SIG-M5 treated with dmso at 0.1 percent for 504 hours (cell line): ENCODE measurements around the gene TNFRSF13B.
"Not testable (repeated sequence)": the region's sequence is repeated elsewhere in the genome, so short reads cannot be mapped to it uniquely, and the experiment has no call there.

ENCODE experiments used
- DNase-seq: peaks from one replicate; lab custom pipeline; 2025; ENCODE audit not compliant: unreplicated experiment; lab: John Stamatoyannopoulos, UW

The TNFRSF13B gene

GRCh38 chr17:16912021-16912962, 59.6 kb downstream of the TNFRSF13B start:
- DNase-seq, result no peak

DNA sequence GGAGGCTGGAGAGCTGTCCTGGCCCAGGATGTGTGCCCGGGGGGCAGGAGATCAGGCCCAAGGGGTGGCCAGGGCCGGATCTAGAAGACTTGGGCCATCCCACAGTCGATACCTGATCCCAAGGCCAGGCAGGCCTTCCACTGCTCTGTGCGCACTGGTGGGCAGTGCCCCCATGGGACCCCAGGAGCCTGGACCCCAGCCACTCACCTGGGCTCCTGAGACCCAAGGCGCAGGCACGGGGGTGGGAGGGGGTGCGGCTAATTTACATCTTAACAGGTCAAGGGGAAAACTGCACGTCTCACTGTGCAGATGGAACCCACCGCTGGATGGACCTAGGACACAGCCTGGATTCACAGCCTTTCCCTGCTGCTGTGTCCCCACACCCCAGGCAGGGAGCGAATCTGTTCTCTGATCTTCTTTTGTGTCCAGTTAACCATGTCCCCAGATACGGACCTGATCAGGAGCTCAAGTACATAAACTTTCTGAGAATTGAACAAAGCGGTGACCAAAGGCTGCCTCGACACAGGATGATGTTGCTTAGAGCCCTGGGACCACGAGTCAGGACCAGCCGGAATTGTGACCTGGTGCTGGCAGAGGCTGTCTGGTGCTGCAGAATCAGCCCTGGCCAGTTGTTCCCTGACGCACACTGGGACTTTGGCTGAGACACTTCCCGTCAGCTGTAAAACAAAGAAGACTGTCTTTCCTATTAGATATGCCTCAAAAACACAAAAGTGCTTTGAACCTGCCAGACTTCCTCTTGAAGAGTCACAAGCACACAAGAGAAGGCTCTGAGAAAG, 60.6 kb downstream of the TNFRSF13B start:
- DNase-seq, result no peak

DNA sequence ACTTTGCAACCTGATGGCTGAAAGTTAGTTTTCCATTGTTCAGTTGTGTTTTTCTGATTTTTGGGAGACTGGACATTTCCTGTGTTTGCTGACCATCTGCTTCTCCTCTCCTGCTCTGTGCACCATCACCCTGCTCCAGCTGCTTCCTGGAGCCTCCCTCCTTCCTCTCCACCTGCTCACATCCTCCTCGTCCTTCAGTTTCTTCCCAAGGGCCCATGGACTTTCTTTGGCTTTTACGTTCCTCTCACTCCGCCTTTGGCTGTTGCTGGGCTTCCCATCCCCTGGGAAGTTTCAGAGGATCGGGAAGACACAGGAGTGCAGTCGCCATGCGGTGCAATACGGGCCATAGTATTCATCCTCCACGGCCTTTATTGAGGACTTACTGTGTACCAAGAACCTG, 61.6 kb downstream of the TNFRSF13B start:
- DNase-seq, result no peak

DNA sequence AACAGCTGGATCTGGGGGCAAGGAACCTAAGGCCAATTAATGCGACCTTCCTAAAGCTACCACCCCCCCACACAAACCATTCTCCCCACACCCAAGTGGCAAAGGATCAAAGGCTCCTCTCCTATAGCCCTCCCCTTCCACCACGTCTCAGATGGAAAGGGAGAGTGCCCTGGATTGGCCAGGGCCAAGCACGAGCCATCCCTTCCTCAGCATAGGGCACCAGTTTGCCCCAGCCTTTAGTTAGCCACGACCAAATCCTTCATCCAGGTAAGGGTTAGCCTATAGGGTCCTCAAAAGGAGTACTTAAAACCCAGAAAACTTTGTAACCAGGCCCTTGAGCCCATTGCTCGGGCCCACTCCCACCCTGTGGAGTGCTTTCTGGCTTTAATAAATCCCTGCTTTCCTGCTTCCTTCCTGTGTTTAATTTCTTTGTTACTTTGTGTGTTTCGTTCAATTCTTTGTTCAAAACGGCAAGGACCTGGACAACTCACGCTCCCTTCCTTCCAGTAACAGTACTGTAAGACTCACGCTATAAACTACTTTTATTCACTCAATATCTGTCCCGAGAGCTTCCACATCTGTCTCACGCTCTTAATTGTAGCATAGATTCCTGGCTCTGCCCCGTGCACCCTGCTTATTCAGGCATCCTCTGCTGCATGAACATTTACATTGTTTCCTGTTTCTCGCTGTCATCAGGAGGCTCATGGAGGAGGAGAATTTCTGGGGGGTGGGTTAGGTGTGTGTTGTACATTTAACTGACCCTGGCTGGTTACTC, 62.3 kb downstream of the TNFRSF13B start:
- no peak for DNase-seq

DNA sequence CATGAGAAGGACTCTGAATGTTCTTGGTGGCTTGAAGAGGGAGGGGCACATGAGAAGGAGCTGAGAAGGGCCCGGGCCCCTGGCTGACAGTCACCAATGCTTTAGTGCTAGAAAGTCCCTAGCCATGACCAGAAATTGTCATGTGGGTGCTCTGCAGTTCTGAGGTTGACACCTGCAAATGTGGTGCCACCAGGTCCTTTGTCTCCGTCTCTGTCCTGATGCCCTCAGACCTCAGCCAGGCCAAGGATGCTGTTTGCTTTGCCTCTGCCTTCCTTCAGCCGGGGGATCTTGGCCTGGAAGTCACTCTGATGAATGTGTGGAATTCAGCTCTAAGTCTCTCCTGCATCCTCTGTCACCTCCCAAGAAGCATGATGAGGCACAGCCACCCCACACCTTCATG, 63.6 kb downstream of the TNFRSF13B start:
- no peak for DNase-seq

DNA sequence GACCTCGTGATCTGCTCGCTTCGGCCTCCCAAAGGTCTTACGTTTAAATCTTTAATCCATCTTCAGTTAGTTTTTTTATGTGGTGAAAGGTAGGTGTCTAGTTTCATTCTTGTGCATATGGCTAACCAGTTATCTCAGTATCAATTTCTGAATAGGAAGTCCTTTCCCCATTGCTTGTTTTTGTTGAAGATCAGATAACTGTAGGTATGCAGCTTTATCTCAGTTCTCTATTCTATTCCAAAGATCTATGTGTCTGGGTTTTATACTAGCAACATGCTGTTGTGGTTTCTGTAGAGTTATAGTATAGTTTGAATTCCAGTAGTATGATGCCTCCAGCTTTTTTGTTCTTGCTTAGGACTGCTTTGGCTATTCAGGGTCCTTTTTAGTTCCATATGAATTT, 65.2 kb downstream of the TNFRSF13B start:
- DNase-seq, result no peak

DNA sequence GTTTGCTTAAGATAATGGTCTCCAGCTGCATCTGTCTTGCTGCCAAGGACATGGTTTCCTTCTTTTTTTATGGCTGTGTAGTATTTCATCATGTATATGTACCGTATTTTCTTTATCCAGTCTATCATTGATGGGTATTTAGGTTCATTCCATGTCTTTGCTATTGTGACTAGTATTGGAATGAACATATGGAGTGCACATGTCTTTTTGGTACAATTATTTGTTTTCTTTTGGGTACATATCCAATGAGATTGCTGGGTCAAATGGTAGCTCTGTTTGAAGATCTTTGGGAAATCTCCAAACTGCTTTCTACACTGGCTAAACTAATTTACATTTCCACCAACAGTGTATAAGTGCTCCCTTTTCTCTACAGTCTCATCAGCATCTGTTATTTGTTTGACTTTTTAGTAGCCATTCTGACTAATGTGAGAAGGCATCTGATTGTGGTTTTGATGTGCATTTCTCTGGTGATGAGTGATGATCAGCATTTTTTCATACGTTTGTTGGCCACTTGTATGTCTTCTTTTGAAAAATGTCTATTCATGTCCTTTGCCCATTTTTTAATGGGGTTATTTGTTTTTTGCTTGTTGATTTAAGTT, 66.2 kb downstream of the TNFRSF13B start:
- DNase-seq, result no peak

- not testable (repeated sequence) for DNase-seq
These were observed 68.8 kb downstream of the TNFRSF13B start for GRCh38 chr17:16903070-16903469.

- DNase-seq, result no peak
These were observed 71.5 kb downstream of the TNFRSF13B start for GRCh38 chr17:16900288-16900882.

DNA sequence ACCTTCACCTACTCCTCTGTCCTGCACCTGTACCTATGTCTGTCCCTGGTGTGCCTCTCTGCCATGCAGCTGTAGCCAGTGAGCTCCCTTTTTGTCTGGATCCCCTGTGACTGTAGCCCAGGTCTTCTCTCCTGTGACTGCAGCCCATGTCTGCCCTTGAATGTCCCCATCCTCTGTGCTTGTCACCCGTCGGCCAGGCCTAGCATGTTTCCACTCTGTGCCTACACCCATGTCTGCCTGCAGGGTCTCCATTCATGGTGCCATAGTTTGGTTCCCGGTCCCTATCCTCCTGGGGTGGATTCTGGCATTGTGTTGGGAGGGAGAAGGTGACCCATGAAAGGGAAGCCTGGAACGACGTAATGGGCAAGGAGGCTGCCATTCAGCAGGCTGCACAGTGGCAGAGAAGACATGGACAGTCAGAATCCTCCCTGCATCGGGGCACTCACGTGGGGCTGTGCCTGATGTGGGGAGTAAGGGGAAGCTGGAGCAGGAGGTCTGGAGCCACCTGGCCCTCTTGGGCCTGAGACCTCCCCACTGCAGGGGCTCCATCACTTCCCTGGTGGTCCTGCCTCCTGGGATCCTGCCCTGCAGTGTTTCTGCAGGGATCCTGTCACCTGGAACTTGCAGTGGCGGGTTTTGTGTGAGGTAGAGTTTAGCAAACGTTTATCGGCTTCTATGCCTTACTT, 74.6 kb downstream of the TNFRSF13B start:
- DNase-seq, result not testable (repeated sequence)

DNA sequence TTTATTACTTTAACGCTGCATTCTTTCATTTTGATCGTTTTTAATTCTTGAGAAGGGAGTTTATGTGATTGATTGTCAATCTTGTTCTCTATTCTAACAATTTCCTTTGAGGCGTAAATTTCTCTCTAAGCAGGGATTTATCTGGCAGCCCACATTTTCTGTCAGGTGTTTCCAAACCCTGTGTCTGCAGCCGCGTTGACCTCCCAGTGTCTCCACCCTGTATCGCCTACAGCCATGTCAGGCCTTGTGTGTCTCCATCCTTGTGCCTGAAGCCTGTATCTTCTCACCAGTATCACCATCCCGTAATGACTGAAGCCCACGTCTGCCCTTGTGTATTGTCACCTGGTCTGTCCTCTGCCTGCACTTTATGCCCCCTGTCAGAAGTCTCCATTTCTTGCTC, 75.7 kb downstream of the TNFRSF13B start:
- not testable (repeated sequence) for DNase-seq

GRCh38 chr17:16893527-16893926, 78.4 kb downstream of the TNFRSF13B start:
- DNase-seq, result not testable (repeated sequence)

GRCh38 chr17:16892876-16893454, 79.0 kb downstream of the TNFRSF13B start:
- not testable (repeated sequence) for DNase-seq

- DNase-seq, result no peak
These were observed 82.8 kb downstream of the TNFRSF13B start for GRCh38 chr17:16889088-16889465.
